ENCODE results near the gene NIT2. TPM values are rescaled to one million over a fixed set of nuclear protein-coding genes. Genes with fewer than 3 reads are reported as not detected.

The NIT2 gene
- total RNA-seq, 2 experiments from 2014 or later: 42.8 to 43.5 TPM

DNA sequence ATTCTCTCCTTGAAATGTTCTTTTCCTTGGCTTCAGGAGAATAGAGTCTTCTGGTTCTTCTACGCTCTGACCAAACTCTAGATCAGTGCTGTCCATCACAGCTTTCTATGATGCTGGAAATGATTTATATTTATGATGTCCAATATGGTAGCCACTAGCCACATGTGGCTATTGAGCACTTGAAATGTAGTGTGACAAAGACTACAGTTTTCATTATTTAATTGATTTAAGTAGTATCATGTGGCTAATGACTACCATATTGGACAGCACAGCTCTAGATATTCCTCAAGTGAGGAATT lies 69.6 kb downstream of the NIT2 start:
- no peaks in the 10 kb centered on the region for H3K27me3 Mint-ChIP-seq
- no peak overlapping the region for H3K27ac Mint-ChIP-seq
- H3K4me3 Mint-ChIP-seq: no peak overlapping the region
- peaks cover 11% of the 10 kb centered on the region for H3K9me3 Mint-ChIP-seq
- H3K4me1 Mint-ChIP-seq: peaks cover 33% of the 10 kb centered on the region
- ATAC-seq (ENCODE audit: low read depth) (no peak), DNase-seq (no peak)
- peaks cover 22% of the 10 kb centered on the region for H3K36me3 Mint-ChIP-seq
- POLR2A ChIA-PET: interaction anchor here (0.7 to 1.1 kb wide), 2 partner anchors 40 to 70 kb away, joined by 3 to 5 read pairs; partner anchors contain the start of gene NIT2

DNA sequence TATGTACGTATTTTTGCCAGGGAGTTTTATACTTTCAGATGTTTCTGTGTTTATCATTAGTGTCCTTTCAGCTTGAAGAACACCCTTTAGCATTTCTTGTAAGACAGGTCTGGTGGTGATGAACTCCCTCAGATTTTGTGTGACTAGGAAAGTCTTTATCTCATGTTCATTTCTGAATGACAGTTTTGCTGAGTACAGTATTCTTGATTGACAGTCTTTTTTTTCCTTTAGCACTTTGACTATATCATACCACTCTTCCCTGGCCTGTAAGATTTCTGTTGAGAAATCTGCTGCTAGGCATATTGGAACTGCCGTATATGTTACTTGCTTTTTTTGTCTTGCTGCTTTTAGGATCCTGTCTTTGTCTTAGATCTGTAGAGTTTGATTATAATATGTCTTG lies 72.6 kb downstream of the NIT2 start:
- no peaks in the 10 kb centered on the region for H3K27me3 Mint-ChIP-seq
- no peak for ATAC-seq (ENCODE audit: low read depth)
- H3K27ac Mint-ChIP-seq: no peak overlapping the region
- peaks cover 34% of the 10 kb centered on the region for H3K36me3 Mint-ChIP-seq
- POLR2A ChIA-PET: no interaction called here
- H3K4me3 Mint-ChIP-seq: no peak overlapping the region
- peaks cover 19% of the 10 kb centered on the region for H3K4me1 Mint-ChIP-seq
- no peak for DNase-seq
- peaks cover 16% of the 10 kb centered on the region for H3K9me3 Mint-ChIP-seq

DNA sequence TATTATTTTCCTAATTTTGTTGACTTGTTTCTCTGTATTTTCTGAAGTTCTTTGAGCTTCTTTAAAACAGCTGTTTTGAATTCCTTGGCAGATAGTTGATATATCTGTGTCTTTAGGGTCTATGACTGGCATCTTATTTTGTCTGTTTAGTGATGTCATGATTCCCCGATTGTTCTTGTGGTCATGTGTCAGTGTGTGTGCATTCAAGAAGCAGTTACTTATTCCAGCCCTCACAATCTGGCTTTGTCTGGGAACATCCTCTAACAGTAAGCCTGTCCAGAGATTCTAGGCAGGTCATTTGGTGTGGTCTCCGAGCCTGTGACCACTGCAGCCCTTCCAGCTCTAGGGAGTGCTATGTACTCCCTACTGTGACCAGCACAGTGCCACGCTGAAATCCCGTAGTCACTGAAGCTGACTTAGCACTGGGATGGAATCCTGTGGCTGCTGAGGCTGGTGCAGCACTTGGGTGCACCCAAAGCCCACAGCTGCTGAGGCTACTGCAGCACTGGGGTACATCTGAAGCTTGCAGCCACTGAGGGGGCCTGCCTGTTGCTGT lies 73.5 kb downstream of the NIT2 start:
- no peak for DNase-seq
- POLR2A ChIA-PET: no interaction called here
- Mint-ChIP-seq H3K27ac (no peak overlapping the region), H3K4me1 (peaks cover 16% of the 10 kb centered on the region), H3K9me3 (peaks cover 16% of the 10 kb centered on the region), H3K27me3 (no peaks in the 10 kb centered on the region), H3K36me3 (peaks cover 34% of the 10 kb centered on the region), H3K4me3 (no peak overlapping the region)
- no peak for ATAC-seq (ENCODE audit: low read depth)

Other genes starting within 250 kb of the NIT2 start
- 1 to 10 TPM; 2.0 to 2.4 TPM for gene FILIP1L, start 220.3 kb upstream of the NIT2 start, total RNA-seq
- gene TBC1D23, start 73.8 kb upstream of the NIT2 start, total RNA-seq: 10 to 100 TPM; 34.1 to 35.3 TPM
- 10 to 100 TPM; 36.6 to 39.2 TPM for gene TOMM70, start 66.3 kb downstream of the NIT2 start, total RNA-seq
- gene LNP1, start 66.8 kb downstream of the NIT2 start, total RNA-seq: 1 to 10 TPM; 1.1 to 1.8 TPM
- under 1 TPM; 0.20 to 0.78 TPM for gene TMEM45A, start 157.9 kb downstream of the NIT2 start, total RNA-seq

All from activated naive CD8-positive, alpha-beta T cell treated with anti-CD3 and anti-CD28 coated beads, Interleukin-2, amount 10 ng/mL, durations not matched to agents 7 days and 5 days (primary cell).